ENCODE measurements around the gene CD300E.
A peak's percentile ranks its signal among the peaks of the same experiment; 100 is the strongest.

CD300E gene

GRCh38 chr17:74569020-74570003 is 54.2 kb downstream of the CD300E start:
- intact Hi-C loops (cut with DNase I): no loop called here
- DNase-seq: peak in 7 of 10 donors; percentile 31 to 92 (median 50)

GRCh38 chr17:74568106-74568873 is 55.2 kb downstream of the CD300E start:
- intact Hi-C loops (cut with DNase I): no loop called here
- DNase-seq: no peak

GRCh38 chr17:74567397-74567796 is 56.1 kb downstream of the CD300E start, which contains the start of gene CD300H:
Gene CD300H (minus strand): TSS chr17:74567509.
- intact Hi-C loops (cut with DNase I): no loop called here
- no peak for DNase-seq

GRCh38 chr17:74566132-74566753 is 57.3 kb downstream of the CD300E start:
- intact Hi-C loops (cut with DNase I): no loop called here
- peak in 5 of 10 donors; percentile 21 to 80 (median 30) for DNase-seq

GRCh38 chr17:74565126-74565525 is 58.4 kb downstream of the CD300E start:
- DNase-seq: no peak
- intact Hi-C loops (cut with DNase I): no loop called here

- intact Hi-C loops (cut with DNase I): no loop called here
- DNase-seq: no peak
Measured at GRCh38 chr17:74563358-74563757, 60.2 kb downstream of the CD300E start.

GRCh38 chr17:74561586-74561985 is 62.0 kb downstream of the CD300E start:
- intact Hi-C loops (cut with DNase I): no loop called here
- no peak for DNase-seq

Measured in posterior cingulate gyrus (tissue), 11 donors.